Measurements from ENCODE around the gene APBA1. TPM values are rescaled to one million over a fixed set of nuclear protein-coding genes. Genes with fewer than 3 reads are reported as not detected.

APBA1 gene
- polyA plus RNA-seq, 1 donor (not counting 4 experiments of a cell fraction or from before 2014, with no cell fraction given), result 0.66 TPM

DNA sequence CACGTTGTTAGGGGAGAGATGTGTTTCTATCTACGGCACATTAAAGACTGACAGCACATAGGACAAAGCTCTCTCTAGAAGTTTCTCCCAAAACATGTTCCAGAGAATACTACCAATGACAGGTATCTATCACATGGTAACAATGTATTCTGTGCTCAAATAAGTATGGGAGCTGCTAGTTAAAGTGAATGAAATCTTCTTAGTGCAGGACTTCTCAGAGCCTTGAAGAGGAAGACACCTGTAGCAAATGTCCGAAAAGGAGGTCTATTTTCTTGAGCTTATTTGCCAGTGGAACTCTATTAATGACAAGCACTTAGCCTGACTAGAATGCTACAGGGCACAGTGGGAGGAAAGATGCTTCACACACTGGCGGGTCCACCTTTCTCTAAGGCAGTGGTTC lies 209.8 kb downstream of the APBA1 start:
- Histone ChIP-seq H2AFZ (ENCODE audit: control insufficient read depth, low read length) (no peak overlapping the region), H3K9ac (ENCODE audit: control insufficient read depth, extremely low read depth, insufficient read depth, low read length) (no peak overlapping the region), H3K9me1 (ENCODE audit: control insufficient read depth, extremely low read depth, insufficient read depth, low read length) (no peaks in the 10 kb centered on the region), H3K9me3 (ENCODE audit: control insufficient read depth, low read depth, low read length) (no peaks in the 10 kb centered on the region), H3K27ac (ENCODE audit: control insufficient read depth, insufficient read depth, low read length) (no peak overlapping the region), H4K20me1 (ENCODE audit: control insufficient read depth, extremely low read depth, insufficient read depth, low read length) (no peaks in the 10 kb centered on the region), H3K79me2 (ENCODE audit: control insufficient read depth, insufficient read depth, low read length) (no peaks in the 10 kb centered on the region), H3K4me1 (ENCODE audit: control insufficient read depth, extremely low read depth, insufficient read depth, low read length) (no peaks in the 10 kb centered on the region), H3K36me3 (ENCODE audit: control insufficient read depth in 2 of 2, extremely low read depth in 1 of 2, insufficient read depth in 2 of 2, low read length in 2 of 2) (no peaks in the 10 kb centered on the region), H3K27me3 (ENCODE audit: control insufficient read depth, extremely low read depth, insufficient read depth, low read length) (no peaks in the 10 kb centered on the region), H3K4me2 (ENCODE audit: control insufficient read depth, extremely low read depth, insufficient read depth, low read depth, low read length) (no peak overlapping the region), H3K4me3 (ENCODE audit: control insufficient read depth in 2 of 3, extremely low read depth in 1 of 3, insufficient read depth in 2 of 3, low read depth in 1 of 3, low read length in 3 of 3) (no peak overlapping the region)
- dilution Hi-C loops (cut with MboI; ENCODE audit: extremely low pct_ligation_motif_present, low sequenced_read_pairs), result no loop called here
- DNase-seq (ENCODE audit: low read depth, low spot score) (no peak), FAIRE-seq (no peak)
- TF ChIP-seq, protein P1, sequence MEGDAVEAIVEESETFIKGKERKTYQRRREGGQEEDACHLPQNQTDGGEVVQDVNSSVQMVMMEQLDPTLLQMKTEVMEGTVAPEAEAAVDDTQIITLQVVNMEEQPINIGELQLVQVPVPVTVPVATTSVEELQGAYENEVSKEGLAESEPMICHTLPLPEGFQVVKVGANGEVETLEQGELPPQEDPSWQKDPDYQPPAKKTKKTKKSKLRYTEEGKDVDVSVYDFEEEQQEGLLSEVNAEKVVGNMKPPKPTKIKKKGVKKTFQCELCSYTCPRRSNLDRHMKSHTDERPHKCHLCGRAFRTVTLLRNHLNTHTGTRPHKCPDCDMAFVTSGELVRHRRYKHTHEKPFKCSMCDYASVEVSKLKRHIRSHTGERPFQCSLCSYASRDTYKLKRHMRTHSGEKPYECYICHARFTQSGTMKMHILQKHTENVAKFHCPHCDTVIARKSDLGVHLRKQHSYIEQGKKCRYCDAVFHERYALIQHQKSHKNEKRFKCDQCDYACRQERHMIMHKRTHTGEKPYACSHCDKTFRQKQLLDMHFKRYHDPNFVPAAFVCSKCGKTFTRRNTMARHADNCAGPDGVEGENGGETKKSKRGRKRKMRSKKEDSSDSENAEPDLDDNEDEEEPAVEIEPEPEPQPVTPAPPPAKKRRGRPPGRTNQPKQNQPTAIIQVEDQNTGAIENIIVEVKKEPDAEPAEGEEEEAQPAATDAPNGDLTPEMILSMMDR (optimal IDR thresholded peaks at IDR 0.05 in 1 of 3, IDR thresholded peaks at IDR 0.05 in 1 of 3, conservative IDR thresholded peaks at IDR 0.05 in 1 of 3; ENCODE audit: extremely low read depth in 1 of 3, insufficient read depth in 2 of 3, low read length in 3 of 3), result no peak
- TF ChIP-seq EZH2 (IDR thresholded peaks at IDR 0.05; ENCODE audit: low read length), result no peak

GRCh38 chr9:69461103-69461887 lies 210.9 kb downstream of the APBA1 start:
- H3K36me3 ChIP-seq (ENCODE audit: control insufficient read depth in 2 of 2, extremely low read depth in 1 of 2, insufficient read depth in 2 of 2, low read length in 2 of 2), result no peaks in the 10 kb centered on the region
- TF ChIP-seq, protein P1 (optimal IDR thresholded peaks at IDR 0.05 in 1 of 3, IDR thresholded peaks at IDR 0.05 in 1 of 3, conservative IDR thresholded peaks at IDR 0.05 in 1 of 3; ENCODE audit: extremely low read depth in 1 of 3, insufficient read depth in 2 of 3, low read length in 3 of 3), result no peak
- no peak for TF ChIP-seq EZH2 (IDR thresholded peaks at IDR 0.05; ENCODE audit: low read length)
- H2AFZ ChIP-seq (ENCODE audit: control insufficient read depth, low read length), result no peak overlapping the region
- no peak overlapping the region for H3K4me3 ChIP-seq (ENCODE audit: control insufficient read depth in 2 of 3, extremely low read depth in 1 of 3, insufficient read depth in 2 of 3, low read depth in 1 of 3, low read length in 3 of 3)
- H3K27me3 ChIP-seq (ENCODE audit: control insufficient read depth, extremely low read depth, insufficient read depth, low read length), result no peaks in the 10 kb centered on the region
- H3K9ac ChIP-seq (ENCODE audit: control insufficient read depth, extremely low read depth, insufficient read depth, low read length), result no peak overlapping the region
- DNase-seq (ENCODE audit: low read depth, low spot score) (no peak), FAIRE-seq (no peak)
- H3K27ac ChIP-seq (ENCODE audit: control insufficient read depth, insufficient read depth, low read length), result no peak overlapping the region
- dilution Hi-C loops (cut with MboI; ENCODE audit: extremely low pct_ligation_motif_present, low sequenced_read_pairs), result no loop called here
- no peaks in the 10 kb centered on the region for H4K20me1 ChIP-seq (ENCODE audit: control insufficient read depth, extremely low read depth, insufficient read depth, low read length)
- H3K9me1 ChIP-seq (ENCODE audit: control insufficient read depth, extremely low read depth, insufficient read depth, low read length), result no peaks in the 10 kb centered on the region
- no peaks in the 10 kb centered on the region for H3K9me3 ChIP-seq (ENCODE audit: control insufficient read depth, low read depth, low read length)
- no peaks in the 10 kb centered on the region for H3K79me2 ChIP-seq (ENCODE audit: control insufficient read depth, insufficient read depth, low read length)
- no peaks in the 10 kb centered on the region for H3K4me1 ChIP-seq (ENCODE audit: control insufficient read depth, extremely low read depth, insufficient read depth, low read length)
- no peak overlapping the region for H3K4me2 ChIP-seq (ENCODE audit: control insufficient read depth, extremely low read depth, insufficient read depth, low read depth, low read length)

Measured in keratinocyte (primary cell).